Transverse colon (tissue), 4 donors: Measurements from ENCODE around the gene SLC29A4. TPM values are rescaled to one million over a fixed set of nuclear protein-coding genes. Genes with fewer than 3 reads are reported as not detected.
A peak's percentile ranks its signal among the peaks of the same experiment; 100 is the strongest.
"Not testable (repeated sequence)": the region's sequence is repeated elsewhere in the genome, so short reads cannot be mapped to it uniquely, and the experiment has no call there.

Source experiments
- DNase-seq: peaks from one replicate; pipeline ENCODE4 v3.0.0-alpha.2; 2019
- H3K27ac ChIP-seq, 4 donors: fragments of 200-600 bp; sonication (generic); 2 replicates each; pipeline ENCODE4 v1.5.1; 2016 to 2018; ENCODE audit warnings: inconsistent platforms in 4 of 4
- H3K27me3 ChIP-seq: fragments of 200-600 bp; sonication (generic); 2 replicates; pipeline ENCODE4 v1.5.1; 2017; ENCODE audit warnings: inconsistent platforms
- H3K36me3 ChIP-seq, 4 donors: fragments of 200-600 bp; sonication (generic); 2 replicates each; pipeline ENCODE4 v1.5.1; 2017 to 2019; ENCODE audit warnings: inconsistent platforms in 4 of 4
- H3K4me1 ChIP-seq, 4 donors: fragments of 200-600 bp; sonication (generic); 2 replicates each; pipeline ENCODE4 v1.5.1; 2017 to 2020; ENCODE audit warnings: inconsistent platforms in 4 of 4
- H3K4me3 ChIP-seq, 4 donors: fragments of 200-600 bp; sonication (generic); 1 replicate in 1 of 4; 2 replicates in 3 of 4; pipeline versions ENCODE4 v1.5.1 to v1.6.1; 2017 to 2019; ENCODE audit warnings: inconsistent platforms in 4 of 4
- H3K9me3 ChIP-seq, 2 donors: fragments of 200-600 bp; sonication (generic); 2 replicates each; pipeline ENCODE4 v1.5.1; 2017 to 2019; ENCODE audit warnings: inconsistent platforms in 2 of 2
- EP300 ChIP-seq: sonication (generic); formaldehyde crosslinking; IDR thresholded peaks from one replicate; pipeline ENCODE4 v1.6.1; 2017; ENCODE audit warnings: antibody characterized with exemption, low read depth
- POLR2A ChIP-seq: fragments of 450-650 bp; IDR thresholded peaks from one replicate; pipeline ENCODE4 v1.6.1; 2016; ENCODE audit warnings: antibody characterized with exemption, mild to moderate bottlenecking, moderate library complexity
- POLR2AphosphoS5 ChIP-seq, 3 donors: sonication (generic); formaldehyde crosslinking; IDR thresholded peaks; one replicate each; pipeline ENCODE4 v1.6.1; 2016; ENCODE audit warnings: antibody characterized with exemption in 3 of 3
- WGBS, 2 donors: methylation state at CpG; one replicate each; pipeline ENCODE4 v1.1.5; 2018; ENCODE audit warnings: low coverage in 1 of 2; 5-methylcytosine and 5-hydroxymethylcytosine counted together
- in situ Hi-C, 4 donors: fragments of 200-750 bp; cut with MboI; loops; one replicate each; pipeline versions ENCODE4 v1.15.0 to v1.15.1; 2017; ENCODE audit warnings: low sequenced_read_pairs in 3 of 4, low pct_ligation_motif_present in 1 of 4, low pct_unique_long_range_greater_than_20kb in 1 of 4
- intact Hi-C: fragments of 100-400 bp; cut with DNase I; formaldehyde crosslinking; loops from one replicate; pipeline ENCODE4 v1.15.1; 2023; ENCODE audit warnings: low total_unique reads
- total RNA-seq, 4 donors: library from RNA; depleted of rRNA; stranded (reverse); fragments of >200 nt; gene quantifications; one replicate each; pipeline ENCODE4 v1.1.0, GENCODE V29; 2016
- TF ChIP-seq, protein P1 (sequence below), 5 experiments: fragments of 200-600 bp in 3 of 5; fragments of 450-650 bp in 2 of 5; sonication (generic) in 3 of 5; IDR thresholded peaks; 1 replicate in 2 of 5; 2 replicates in 3 of 5; pipeline ENCODE4 v1.5.1; 2016 to 2017; ENCODE audit warnings: antibody characterized with exemption in 5 of 5, inconsistent platforms in 3 of 5, mild to moderate bottlenecking in 2 of 5, moderate library complexity in 1 of 5

The SLC29A4 gene
- total RNA-seq, 4 donors from 2014 or later: 0.60 to 36.3 (median 2.6) TPM

DNA sequence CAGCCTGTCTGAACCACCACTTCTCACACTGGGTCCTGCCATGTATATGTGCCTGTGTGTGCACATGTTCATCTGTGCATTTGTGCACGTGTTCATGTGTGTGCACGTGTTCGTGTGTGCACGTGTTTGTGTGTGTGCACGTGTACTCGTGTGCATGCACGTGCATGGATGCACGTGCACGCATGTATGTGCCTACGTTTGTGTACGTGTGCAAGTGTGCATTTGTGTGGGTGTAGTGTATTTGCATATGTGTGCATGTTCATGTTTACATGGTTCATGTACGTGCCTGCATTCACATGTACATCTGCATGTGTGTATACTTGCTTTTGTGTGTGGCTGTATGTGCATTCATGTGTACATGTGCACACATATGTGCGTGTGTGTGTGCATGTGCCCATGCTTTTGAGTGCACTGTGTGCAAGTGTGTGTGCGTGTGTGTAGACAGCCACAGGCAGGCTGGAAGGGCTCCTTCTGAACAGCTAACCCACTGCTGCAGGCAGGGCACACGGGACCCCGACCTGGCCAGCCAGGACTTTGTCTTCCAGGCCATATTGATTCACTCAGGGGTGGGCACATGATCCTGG lies 28.2 kb downstream of the SLC29A4 start:
- peaks cover 0 to 61% (median 16%) of the 10 kb centered on the region in 4 donors for H3K36me3 ChIP-seq
- no peaks in the 10 kb centered on the region for H3K9me3 ChIP-seq
- H3K4me1 ChIP-seq: peaks cover 0 to 6% (median 0%) of the 10 kb centered on the region in 4 donors
- intact Hi-C loops: loop anchor here (10.0 kb wide), 1 partner anchor 486 kb away; no protein-coding TSS in a partner anchor
- no peak overlapping the region for H3K4me3 ChIP-seq
- no peak for DNase-seq
- in situ Hi-C loops: no loop called here
- no peak for TF ChIP-seq EP300
- TF ChIP-seq, protein P1, sequence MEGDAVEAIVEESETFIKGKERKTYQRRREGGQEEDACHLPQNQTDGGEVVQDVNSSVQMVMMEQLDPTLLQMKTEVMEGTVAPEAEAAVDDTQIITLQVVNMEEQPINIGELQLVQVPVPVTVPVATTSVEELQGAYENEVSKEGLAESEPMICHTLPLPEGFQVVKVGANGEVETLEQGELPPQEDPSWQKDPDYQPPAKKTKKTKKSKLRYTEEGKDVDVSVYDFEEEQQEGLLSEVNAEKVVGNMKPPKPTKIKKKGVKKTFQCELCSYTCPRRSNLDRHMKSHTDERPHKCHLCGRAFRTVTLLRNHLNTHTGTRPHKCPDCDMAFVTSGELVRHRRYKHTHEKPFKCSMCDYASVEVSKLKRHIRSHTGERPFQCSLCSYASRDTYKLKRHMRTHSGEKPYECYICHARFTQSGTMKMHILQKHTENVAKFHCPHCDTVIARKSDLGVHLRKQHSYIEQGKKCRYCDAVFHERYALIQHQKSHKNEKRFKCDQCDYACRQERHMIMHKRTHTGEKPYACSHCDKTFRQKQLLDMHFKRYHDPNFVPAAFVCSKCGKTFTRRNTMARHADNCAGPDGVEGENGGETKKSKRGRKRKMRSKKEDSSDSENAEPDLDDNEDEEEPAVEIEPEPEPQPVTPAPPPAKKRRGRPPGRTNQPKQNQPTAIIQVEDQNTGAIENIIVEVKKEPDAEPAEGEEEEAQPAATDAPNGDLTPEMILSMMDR (IDR thresholded peaks at IDR 0.05): no peak
- TF ChIP-seq POLR2A: no peak
- TF ChIP-seq POLR2AphosphoS5 (IDR thresholded peaks at IDR 0.05): peak in 1 of 3 donors; percentile 16
- 96% methylated on average over 16 of the region's 16 CpGs; no CpG with 5 or more reads in 1 of the 2 donors for WGBS, 2 donors
- no peak overlapping the region for H3K27ac ChIP-seq
- no peaks in the 10 kb centered on the region for H3K27me3 ChIP-seq

DNA sequence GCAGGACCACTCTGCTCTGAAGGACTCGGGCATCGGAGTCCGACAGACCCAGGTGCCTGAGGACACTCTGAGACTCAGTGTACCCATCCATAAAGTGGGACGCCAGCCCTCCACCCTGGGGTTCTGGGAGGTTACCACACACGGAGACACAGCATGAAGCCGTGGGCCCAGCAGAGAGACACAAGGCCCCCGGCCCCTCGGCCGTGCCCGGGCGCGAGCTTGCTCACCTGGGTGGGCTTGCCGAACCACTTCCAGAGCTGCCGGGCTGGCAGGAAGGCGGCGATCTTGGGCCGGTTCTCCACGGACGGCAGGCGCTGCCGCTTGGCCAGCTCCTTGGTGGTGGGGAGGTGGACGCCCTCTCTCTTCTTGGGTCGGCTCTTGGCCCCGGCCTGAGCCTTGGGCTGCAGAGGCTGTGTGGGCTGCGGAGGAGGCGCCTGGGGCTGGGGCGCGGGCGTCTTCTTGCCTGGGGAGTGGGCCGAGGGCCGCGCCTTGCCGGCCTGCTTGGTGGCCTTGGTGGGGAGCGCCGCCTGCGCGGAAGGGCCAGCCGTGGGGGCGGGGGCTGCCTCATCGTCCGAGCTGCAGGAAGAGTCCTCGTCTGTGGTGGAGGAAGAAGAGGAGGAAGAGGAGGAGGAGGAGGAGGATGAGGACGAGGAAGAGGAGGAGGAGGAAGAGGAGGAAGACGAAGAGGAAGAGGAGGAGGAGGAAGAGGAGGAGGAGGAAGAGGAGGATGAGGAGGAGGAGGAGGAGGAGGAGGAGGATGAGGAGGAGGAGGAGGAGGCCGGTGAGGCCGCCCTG lies 29.7 kb downstream of the SLC29A4 start:
- H3K9me3 ChIP-seq, H3K4me1 ChIP-seq, H3K27me3 ChIP-seq, H3K27ac ChIP-seq, in situ Hi-C loops, DNase-seq, H3K4me3 ChIP-seq: not testable (repeated sequence)
- H3K36me3 ChIP-seq: peaks cover 0 to 65% (median 17%) of the 10 kb centered on the region in 4 donors
- intact Hi-C loops: loop anchor here (10.0 kb wide), 1 partner anchor 488 kb away; no protein-coding TSS in a partner anchor
- WGBS, 2 donors: 91 to 100% methylated on average over 2 to 23 of the region's 46 CpGs

DNA sequence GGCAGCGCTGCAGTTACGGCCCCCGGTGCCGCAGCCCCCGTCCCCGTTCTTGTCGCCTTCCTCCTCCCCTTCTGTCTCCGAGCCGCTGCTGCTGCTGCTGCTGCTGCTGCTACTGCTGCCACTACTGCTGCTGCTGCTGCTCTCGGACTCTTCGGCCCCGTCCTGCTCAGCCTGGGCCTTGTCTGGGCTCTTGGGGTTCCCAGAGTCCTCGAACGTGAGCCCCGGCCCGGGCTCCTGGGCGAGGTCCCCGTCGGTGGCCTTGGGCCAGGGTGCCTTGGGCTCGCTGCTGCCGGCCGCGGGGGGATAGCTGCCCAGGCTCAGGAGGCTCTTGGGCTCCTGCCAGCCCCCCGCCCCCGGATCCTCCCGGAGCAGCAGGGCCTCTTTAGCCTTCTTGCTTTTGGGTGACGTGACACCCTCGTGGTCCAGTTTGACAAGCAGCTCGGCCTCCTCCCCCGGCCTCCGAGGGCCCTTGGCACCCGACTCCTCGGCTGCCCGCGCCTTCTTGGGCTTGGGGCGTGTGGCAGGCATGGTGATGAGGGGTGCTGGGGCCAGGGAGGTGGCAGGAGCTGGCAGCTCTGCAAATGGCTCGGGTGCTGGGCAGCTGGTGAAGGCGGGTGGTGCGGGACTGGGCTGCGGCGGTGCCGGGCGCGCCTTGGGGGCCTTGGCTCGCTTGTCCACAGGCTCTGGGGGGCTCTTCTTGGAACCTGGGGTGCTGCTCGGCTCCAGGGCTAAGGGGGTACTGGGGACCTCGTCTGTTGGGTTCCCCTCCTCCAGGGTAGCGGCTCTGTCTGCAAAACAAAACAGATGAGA lies 30.5 kb downstream of the SLC29A4 start:
- H3K9me3 ChIP-seq, H3K27me3 ChIP-seq, in situ Hi-C loops, DNase-seq, H3K4me3 ChIP-seq, H3K27ac ChIP-seq, H3K4me1 ChIP-seq: not testable (repeated sequence)
- peaks cover 0 to 63% (median 18%) of the 10 kb centered on the region in 4 donors for H3K36me3 ChIP-seq
- WGBS, 2 donors: 85 to 87% methylated on average over 3 to 36 of the region's 48 CpGs
- intact Hi-C loops: loop anchor here (10.0 kb wide), 1 partner anchor 488 kb away; no protein-coding TSS in a partner anchor

DNA sequence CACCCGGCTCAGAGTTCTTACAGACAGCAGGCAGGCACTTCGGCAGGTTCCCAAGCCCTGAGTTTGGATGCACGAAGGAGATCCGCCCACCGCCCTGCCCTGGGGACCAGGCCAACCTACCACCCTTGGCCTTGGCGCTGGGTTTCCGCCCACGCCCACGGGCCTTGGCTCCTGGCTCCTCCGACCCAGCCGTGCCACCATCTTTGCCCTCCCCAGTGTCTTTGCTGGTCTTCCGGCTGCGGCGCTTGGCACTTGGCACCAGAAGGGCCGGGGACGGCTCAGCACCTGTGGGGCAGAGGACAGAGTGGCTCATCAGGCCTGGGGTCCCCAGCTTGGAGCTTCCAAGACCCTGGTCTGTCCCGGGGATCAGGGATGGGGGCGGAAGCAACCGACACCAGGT lies 32.1 kb downstream of the SLC29A4 start:
- WGBS, 2 donors: 93% methylated on average over 19 of the region's 19 CpGs; no CpG with 5 or more reads in 1 of the 2 donors
- peaks cover 0 to 7% of the 10 kb centered on the region in 2 donors for H3K9me3 ChIP-seq
- intact Hi-C loops (loop anchor here (10.0 kb wide), 1 partner anchor 490 kb away; no protein-coding TSS in a partner anchor), in situ Hi-C loops (no loop called here)
- TF ChIP-seq POLR2A: no peak
- TF ChIP-seq POLR2AphosphoS5 (IDR thresholded peaks at IDR 0.05): no peak
- TF ChIP-seq, protein P1 (IDR thresholded peaks at IDR 0.05): no peak
- TF ChIP-seq EP300: no peak
- no peak overlapping the region for H3K27ac ChIP-seq
- H3K4me3 ChIP-seq: no peak overlapping the region
- H3K36me3 ChIP-seq: peaks cover 0 to 69% (median 23%) of the 10 kb centered on the region in 4 donors
- H3K27me3 ChIP-seq: no peaks in the 10 kb centered on the region
- no peak for DNase-seq
- no peaks in the 10 kb centered on the region for H3K4me1 ChIP-seq
